Aorta (tissue), 5 donors: ENCODE data around the gene GTF2IRD1. TPM values are rescaled to one million over a fixed set of nuclear protein-coding genes. Genes with fewer than 3 reads are reported as not detected.
A peak's percentile ranks its signal among the peaks of the same experiment; 100 is the strongest.
"Not testable (repeated sequence)": the region's sequence is repeated elsewhere in the genome, so short reads cannot be mapped to it uniquely, and the experiment has no call there.

Experiments
- ATAC-seq: fragments of 200-7000 bp; cut with Tn5 transposase; one replicate; pipeline ENCODE4 v1.9.1; 2022; ENCODE audit warnings: moderate library complexity; ENCODE audit not compliant: low FRiP score
- DNase-seq, 2 donors: peaks; one replicate each; pipeline ENCODE4 v3.0.0-alpha.2; 2020
- H3K27ac ChIP-seq, 2 donors: one replicate each; pipeline ENCODE4 v1.5.1; 2013; ENCODE audit warnings: low read length in 2 of 2, mild to moderate bottlenecking in 2 of 2, moderate library complexity in 2 of 2, control low read depth in 1 of 2, inconsistent platforms in 1 of 2, low read depth in 1 of 2
- H3K27me3 ChIP-seq, 2 donors: one replicate each; pipeline ENCODE4 v1.6.1; 2013; ENCODE audit warnings: control low read depth in 1 of 2, low read length in 1 of 2, mild to moderate bottlenecking in 1 of 2, moderate library complexity in 1 of 2; ENCODE audit not compliant: insufficient read depth in 2 of 2, control insufficient read depth in 1 of 2
- H3K36me3 ChIP-seq, 2 donors: one replicate each; pipeline ENCODE4 v1.6.1; 2013; ENCODE audit warnings: control low read depth in 1 of 2, low read length in 1 of 2, mild to moderate bottlenecking in 1 of 2; ENCODE audit not compliant: insufficient read depth in 2 of 2, control insufficient read depth in 1 of 2
- H3K4me1 ChIP-seq, 2 donors: one replicate each; pipeline ENCODE4 v1.6.1; 2013; ENCODE audit warnings: low read length in 2 of 2, control low read depth in 1 of 2, mild to moderate bottlenecking in 1 of 2, moderate library complexity in 1 of 2; ENCODE audit not compliant: insufficient read depth in 2 of 2, control insufficient read depth in 1 of 2
- H3K4me3 ChIP-seq, 2 donors: one replicate each; pipeline ENCODE4 v1.5.1; 2013; ENCODE audit warnings: low read length in 2 of 2, control low read depth in 1 of 2, mild to moderate bottlenecking in 1 of 2
- H3K9me3 ChIP-seq: one replicate; pipeline ENCODE4 v1.6.1; 2013; ENCODE audit warnings: mild to moderate bottlenecking, low read length; ENCODE audit not compliant: control insufficient read depth
- WGBS, 2 donors: extraction: QIAGEN DNeasy Blood & Tissue Kit; methylation state at CpG; one replicate each; pipeline ENCODE4 v1.1.7; 2013; 5-methylcytosine and 5-hydroxymethylcytosine counted together
- intact Hi-C, 2 donors: fragments of 100-400 bp; cut with DNase I; formaldehyde crosslinking; loops; one replicate each; pipeline versions ENCODE4 v1.14.2 to v1.15.0; 2022
- polyA plus RNA-seq, 2 donors: library from polyadenylated mRNA; stranded (reverse); fragments of 200-250 nt; gene quantifications; one replicate each; pipeline ENCODE4 v1.2.3, GENCODE V29; 2013
- total RNA-seq, 2 donors: library from RNA; stranded (reverse); fragmentation: NEBNext Ultra II Directional; extraction: Animal tissue kit (Norgen Biotek cat#: 25700); gene quantifications; one replicate each; pipeline ENCODE4 v1.2.1, GENCODE V29; 2021
- donor health status: healthy with polysubstance abuse.
- donor health status: Bipolar disorder and iron deficiency.
- donor health status: DM: no; HTN: no; CAD: no.
- donor health status: DM: no; HTN: no; CAD: no.
- donor health status: DM: yes; HTN: yes; CAD: no.

The GTF2IRD1 gene
- total and polyA plus RNA-seq, 4 donors = 4.3 to 11.5 (median 7.5) TPM

DNA sequence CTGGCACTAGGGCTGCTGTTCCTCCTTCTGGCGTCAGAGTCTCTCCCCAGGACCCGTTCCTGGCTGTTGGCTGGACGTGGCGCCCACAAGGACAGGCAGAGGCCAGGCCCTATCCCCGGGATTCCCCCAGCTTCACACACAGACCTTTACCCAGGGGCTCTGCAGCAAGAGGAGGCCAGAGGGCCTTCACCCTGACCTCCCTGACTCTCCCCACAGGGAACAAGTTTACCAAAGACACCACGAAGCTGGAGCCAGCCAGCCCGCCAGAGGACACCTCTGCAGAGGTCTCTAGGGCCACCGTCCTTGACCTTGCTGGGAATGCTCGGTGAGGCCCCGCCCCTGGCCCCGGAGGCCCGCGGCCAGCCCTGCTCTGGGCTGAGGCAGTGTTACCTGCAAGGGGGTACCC lies 82.2 kb downstream of the GTF2IRD1 start:
- intact Hi-C loops = no loop called here
- Histone ChIP-seq H3K9me3 (no peaks in the 10 kb centered on the region), H3K4me3 (no peak overlapping the region), H3K27ac (no peak overlapping the region), H3K4me1 (no peaks in the 10 kb centered on the region), H3K27me3 (no peaks in the 10 kb centered on the region), H3K36me3 (no peaks in the 10 kb centered on the region)
- WGBS, 2 donors = 86 to 93% methylated on average over 13 of the region's 13 CpGs
- no peak for DNase-seq
- no peak for ATAC-seq

DNA sequence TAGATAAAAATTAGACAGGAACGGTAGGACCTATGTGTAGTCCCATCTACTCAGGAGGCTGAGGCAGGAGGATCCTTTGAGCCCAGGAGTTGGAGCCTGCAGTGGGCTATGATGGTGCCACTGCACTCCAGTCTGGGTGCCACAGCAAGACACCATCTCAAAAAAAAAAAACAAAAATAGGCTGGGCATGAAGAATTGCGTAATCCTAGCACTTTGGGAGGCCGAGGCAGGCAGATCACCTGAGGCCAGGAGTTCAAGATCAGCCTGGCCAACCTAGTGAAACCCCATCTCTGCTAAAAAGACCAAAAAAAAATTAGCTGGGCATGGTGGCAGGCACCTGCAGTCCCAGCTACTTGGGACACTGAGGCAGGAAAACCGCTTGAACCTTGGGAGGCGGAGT lies 88.2 kb downstream of the GTF2IRD1 start:
- not testable (repeated sequence) for H3K4me1 ChIP-seq, H3K27ac ChIP-seq, H3K27me3 ChIP-seq, H3K9me3 ChIP-seq, DNase-seq, ATAC-seq, H3K36me3 ChIP-seq, H3K4me3 ChIP-seq
- intact Hi-C loops = loop anchor here in 1 of 2 donors (10.0 kb wide), 1 partner anchor 97 kb away; no protein-coding TSS in a partner anchor
- 96% methylated on average over 5 of the region's 5 CpGs for WGBS, 2 donors

DNA sequence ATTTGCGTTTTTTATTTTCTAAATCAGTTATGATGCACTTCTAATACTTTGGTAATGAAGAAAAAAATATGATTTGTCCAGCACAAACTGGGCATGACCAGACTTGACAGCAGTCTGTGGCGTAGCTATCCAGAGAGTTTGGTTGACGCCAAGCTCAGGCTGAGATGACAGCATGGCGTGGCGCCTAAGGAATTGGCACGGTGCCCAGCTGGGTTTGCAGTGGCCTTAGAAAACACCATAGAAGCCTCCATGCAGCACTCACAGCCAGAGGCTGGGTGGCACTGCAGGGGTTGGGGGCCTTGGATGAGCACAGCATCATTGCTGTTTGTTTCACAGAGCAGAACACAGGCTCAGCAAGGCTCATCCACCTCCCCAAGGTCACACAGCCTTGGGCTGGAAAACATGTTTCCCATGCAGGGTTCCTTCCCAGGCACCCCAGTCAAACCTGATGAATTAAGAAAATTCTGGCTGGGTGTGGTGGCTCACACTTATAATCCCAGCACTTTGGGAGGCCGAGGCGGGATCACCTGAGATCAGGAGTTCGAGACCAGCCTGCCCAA lies 88.9 kb downstream of the GTF2IRD1 start:
- Histone ChIP-seq H3K4me1 (no peaks in the 10 kb centered on the region), H3K36me3 (no peaks in the 10 kb centered on the region), H3K9me3 (no peaks in the 10 kb centered on the region), H3K27me3 (no peaks in the 10 kb centered on the region), H3K4me3 (no peak overlapping the region), H3K27ac (no peak overlapping the region)
- intact Hi-C loops = loop anchor here in 1 of 2 donors (10.0 kb wide), 1 partner anchor 98 kb away; no protein-coding TSS in a partner anchor
- WGBS, 2 donors = 52 to 56% methylated on average over 9 of the region's 9 CpGs
- DNase-seq (no peak), ATAC-seq (no peak)

DNA sequence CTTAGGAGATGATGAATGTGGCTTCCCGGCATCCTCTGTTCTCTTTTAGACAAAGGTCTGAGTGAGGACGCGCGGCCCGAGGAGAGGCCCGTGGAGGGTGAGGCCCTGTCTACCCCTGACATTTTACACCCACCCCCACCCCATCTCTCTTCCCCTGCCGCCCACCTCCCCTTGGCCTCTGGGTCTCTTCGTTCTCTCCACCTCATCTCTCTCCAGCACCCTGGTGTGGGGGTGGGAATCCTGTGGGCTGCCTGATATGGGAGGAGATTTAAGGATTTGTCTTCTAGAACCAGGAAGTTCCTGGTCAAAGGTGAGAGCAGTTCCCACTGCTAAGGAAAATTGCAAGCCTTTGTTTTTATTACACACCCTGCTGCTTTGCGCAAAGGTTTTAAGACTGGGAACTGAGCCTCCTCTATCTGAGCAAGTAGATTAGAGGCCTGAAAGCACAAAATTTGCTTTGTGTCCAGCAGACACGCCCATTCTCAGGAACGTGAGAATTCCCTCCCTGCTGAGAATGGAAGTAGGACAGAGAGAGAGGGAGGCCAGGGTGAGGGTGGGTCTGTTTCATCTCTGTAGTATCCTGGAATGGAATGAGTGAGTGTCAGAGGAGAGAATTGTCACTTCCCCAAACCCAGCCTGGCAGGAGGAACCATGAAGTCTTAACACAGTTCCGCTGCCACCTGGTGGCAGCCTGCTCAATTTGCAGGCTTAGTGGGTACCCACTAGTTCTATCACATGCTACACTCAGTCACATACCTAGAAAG lies 91.2 kb downstream of the GTF2IRD1 start:
- Histone ChIP-seq H3K9me3 (no peaks in the 10 kb centered on the region), H3K4me3 (no peak overlapping the region), H3K36me3 (no peaks in the 10 kb centered on the region), H3K27me3 (no peaks in the 10 kb centered on the region), H3K27ac (no peak overlapping the region), H3K4me1 (no peaks in the 10 kb centered on the region)
- intact Hi-C loops = loop anchor here in 1 of 2 donors (10.0 kb wide), 1 partner anchor 100 kb away; no protein-coding TSS in a partner anchor
- DNase-seq (no peak), ATAC-seq (no peak)
- 80 to 89% methylated on average over 12 of the region's 12 CpGs for WGBS, 2 donors

GRCh38 chr7:74545921-74546320 lies 92.2 kb downstream of the GTF2IRD1 start:
- no peak overlapping the region for H3K27ac ChIP-seq
- no peaks in the 10 kb centered on the region for H3K27me3 ChIP-seq
- intact Hi-C loops = loop anchor here in 1 of 2 donors (10.0 kb wide), 1 partner anchor 101 kb away; no protein-coding TSS in a partner anchor
- no peak overlapping the region for H3K4me3 ChIP-seq
- H3K36me3 ChIP-seq = no peaks in the 10 kb centered on the region
- DNase-seq (no peak), ATAC-seq (no peak)
- WGBS, 2 donors = 94 to 99% methylated on average over 8 of the region's 8 CpGs
- no peaks in the 10 kb centered on the region for H3K9me3 ChIP-seq
- H3K4me1 ChIP-seq = no peaks in the 10 kb centered on the region

DNA sequence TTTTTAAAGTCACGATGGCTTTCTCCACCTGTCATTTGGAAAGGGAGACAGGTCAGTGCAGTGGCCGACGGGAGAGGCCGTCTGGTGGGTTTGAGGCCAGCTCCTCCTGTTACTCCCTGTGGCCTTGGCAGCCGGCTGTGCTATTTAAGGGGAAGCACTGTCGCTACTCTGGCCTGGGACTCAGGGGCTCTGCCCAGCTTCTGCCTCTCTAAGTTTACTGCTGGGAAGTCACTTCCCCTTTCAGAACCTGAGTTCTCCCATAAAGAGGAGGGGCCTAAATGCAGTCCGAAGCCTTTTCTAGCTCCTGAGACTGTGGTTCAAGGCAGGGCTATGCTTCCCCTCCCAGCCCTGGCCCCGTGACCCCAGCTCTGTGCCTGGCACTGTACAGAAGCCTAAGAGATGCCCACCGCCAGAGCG lies 99.9 kb downstream of the GTF2IRD1 start:
- ATAC-seq = not testable (repeated sequence)

GRCh38 chr7:74554178-74554577 lies 100.5 kb downstream of the GTF2IRD1 start:
- Histone ChIP-seq H3K36me3 (no peaks in the 10 kb centered on the region), H3K27ac (no peak overlapping the region), H3K4me3 (no peak overlapping the region), H3K27me3 (no peaks in the 10 kb centered on the region), H3K4me1 (no peaks in the 10 kb centered on the region), H3K9me3 (no peaks in the 10 kb centered on the region)
- intact Hi-C loops = no loop called here
- WGBS, 2 donors = 92 to 97% methylated on average over 7 of the region's 7 CpGs
- ATAC-seq = no peak
- no peak for DNase-seq

More for the DNA sequence above, 99.9 kb downstream of the GTF2IRD1 start:
- H3K9me3 ChIP-seq, H3K4me1 ChIP-seq, H3K27ac ChIP-seq, H3K27me3 ChIP-seq, H3K36me3 ChIP-seq, H3K4me3 ChIP-seq, intact Hi-C loops: not testable (repeated sequence)
- peak in 1 of 2 donors; percentile 62 for DNase-seq
- WGBS, 2 donors = 90 to 93% methylated on average over 9 to 10 of the region's 10 CpGs

- intact Hi-C loops = no loop called here
- no peak overlapping the region for H3K27ac ChIP-seq
- ATAC-seq (no peak), DNase-seq (no peak)
- no peaks in the 10 kb centered on the region for H3K27me3 ChIP-seq
- H3K4me1 ChIP-seq = no peaks in the 10 kb centered on the region
- no peak overlapping the region for H3K4me3 ChIP-seq
- H3K9me3 ChIP-seq = no peaks in the 10 kb centered on the region
- 94 to 95% methylated on average over 5 of the region's 5 CpGs for WGBS, 2 donors
- no peaks in the 10 kb centered on the region for H3K36me3 ChIP-seq
These were observed 106.5 kb downstream of the GTF2IRD1 start for GRCh38 chr7:74560086-74560719.
